Activated gamma-delta T cell (primary cell): Measurements from ENCODE around the gene OPHN1.
"Not testable (repeated sequence)": the region's sequence is repeated elsewhere in the genome, so short reads cannot be mapped to it uniquely, and the experiment has no call there.

Experiments
- DNase-seq: peaks from one replicate; lab custom pipeline; 2025; lab: John Stamatoyannopoulos, UW

The OPHN1 gene

GRCh38 chrX:68070119-68070518, 363.2 kb downstream of the OPHN1 start:
- not testable (repeated sequence) for DNase-seq

- DNase-seq: no peak
Observed at GRCh38 chrX:68061206-68061535, 372.1 kb downstream of the OPHN1 start.

- no peak for DNase-seq
Observed at GRCh38 chrX:68060506-68061205, 372.6 kb downstream of the OPHN1 start.

GRCh38 chrX:68059469-68059868, 373.8 kb downstream of the OPHN1 start:
- no peak for DNase-seq

GRCh38 chrX:68049466-68049865, 383.8 kb downstream of the OPHN1 start:
- no peak for DNase-seq

- no peak for DNase-seq
Observed at GRCh38 chrX:68048774-68049173, 384.5 kb downstream of the OPHN1 start.

GRCh38 chrX:68045008-68045577, 388.2 kb downstream of the OPHN1 start:
- no peak for DNase-seq

GRCh38 chrX:68043713-68044438, 389.4 kb downstream of the OPHN1 start:
- no peak for DNase-seq

- no peak for DNase-seq
Observed at GRCh38 chrX:68041110-68041509, 392.2 kb downstream of the OPHN1 start.

- no peak for DNase-seq
Observed at GRCh38 chrX:68018248-68019203, 414.8 kb downstream of the OPHN1 start.

- DNase-seq: no peak
Observed at GRCh38 chrX:67998540-67998939, 434.8 kb downstream of the OPHN1 start.
